Lung (tissue), 12 donors: ENCODE measurements around the gene GFPT2. TPM values are rescaled to one million over a fixed set of nuclear protein-coding genes. Genes with fewer than 3 reads are reported as not detected.
A peak's percentile ranks its signal among the peaks of the same experiment; 100 is the strongest.

ENCODE experiments used
- ATAC-seq: fragments of 200-7000 bp; cut with Tn5 transposase; one replicate; pipeline ENCODE4 v1.9.1; 2020; ENCODE audit warnings: moderate number of reproducible peaks; ENCODE audit not compliant: insufficient read depth, low FRiP score
- DNase-seq, 3 donors: peaks; one replicate each; pipeline ENCODE4 v3.0.0-alpha.2; 2013 to 2017
- H3K27ac ChIP-seq, 2 donors: one replicate each; pipeline ENCODE4 v1.5.1; 2013; ENCODE audit warnings: mild to moderate bottlenecking in 2 of 2, moderate library complexity in 2 of 2, control low read depth in 1 of 2, inconsistent platforms in 1 of 2, low read depth in 1 of 2, low read length in 1 of 2
- H3K27me3 ChIP-seq, 3 donors: one replicate each; pipeline ENCODE4 v1.5.1; 2013; ENCODE audit warnings: low read length in 2 of 3; ENCODE audit not compliant: control insufficient read depth in 3 of 3, insufficient read depth in 3 of 3
- H3K36me3 ChIP-seq, 4 donors: one replicate each; pipeline ENCODE4 v1.5.1; 2013; ENCODE audit warnings: low read length in 4 of 4, mild to moderate bottlenecking in 1 of 4, moderate library complexity in 1 of 4; ENCODE audit not compliant: control insufficient read depth in 4 of 4, insufficient read depth in 4 of 4
- H3K4me1 ChIP-seq, 5 donors: one replicate each; pipeline ENCODE4 v1.5.1; 2013; ENCODE audit warnings: low read length in 5 of 5, mild to moderate bottlenecking in 2 of 5, moderate library complexity in 1 of 5; ENCODE audit not compliant: control insufficient read depth in 5 of 5, insufficient read depth in 5 of 5
- H3K4me3 ChIP-seq: one replicate; pipeline ENCODE4 v1.5.1; 2013; ENCODE audit warnings: mild to moderate bottlenecking, control low read depth, moderate library complexity
- H3K9ac ChIP-seq, 2 donors: one replicate each; pipeline ENCODE4 v1.5.1; 2013; ENCODE audit warnings: low read length in 2 of 2, control low read depth in 1 of 2; ENCODE audit not compliant: insufficient read depth in 1 of 2
- H3K9me3 ChIP-seq, 4 donors: one replicate each; pipeline ENCODE4 v1.5.1; 2013; ENCODE audit warnings: low read length in 3 of 4, mild to moderate bottlenecking in 1 of 4, moderate library complexity in 1 of 4; ENCODE audit not compliant: control insufficient read depth in 4 of 4, insufficient read depth in 3 of 4
- WGBS, 2 donors: extraction: QIAGEN DNeasy Blood & Tissue Kit; methylation state at CpG; one replicate each; pipeline ENCODE4 v1.1.7; 2013; 5-methylcytosine and 5-hydroxymethylcytosine counted together
- polyA plus RNA-seq, 2 donors: library from polyadenylated mRNA; stranded (reverse); fragments of 200-250 nt; gene quantifications; one replicate each; pipeline ENCODE4 v1.2.1, GENCODE V29; 2013
- total RNA-seq, 2 donors: library from RNA; depleted of rRNA in 1 of 2; stranded (reverse); fragments of >200 nt in 1 of 2; gene quantifications; one replicate each; pipeline ENCODE4 v1.2.1, GENCODE V29; 2014 to 2021
- TF ChIP-seq, protein P1 (sequence below): IDR thresholded peaks from 2 replicates; pipeline ENCODE4 v1.5.1; 2012; ENCODE audit warnings: mild to moderate bottlenecking; ENCODE audit errors: control extremely low read depth, extremely low read depth
- donor health status: control.
- donor health status: control.
- donor health status: Bipolar disorder and iron deficiency.
- donor health status: healthy.
- donor health status: DM: yes; HTN: yes; CAD: no.

Gene GFPT2
- total and polyA plus RNA-seq, 4 donors, result 11.1 to 26.6 (median 17.3) TPM

DNA sequence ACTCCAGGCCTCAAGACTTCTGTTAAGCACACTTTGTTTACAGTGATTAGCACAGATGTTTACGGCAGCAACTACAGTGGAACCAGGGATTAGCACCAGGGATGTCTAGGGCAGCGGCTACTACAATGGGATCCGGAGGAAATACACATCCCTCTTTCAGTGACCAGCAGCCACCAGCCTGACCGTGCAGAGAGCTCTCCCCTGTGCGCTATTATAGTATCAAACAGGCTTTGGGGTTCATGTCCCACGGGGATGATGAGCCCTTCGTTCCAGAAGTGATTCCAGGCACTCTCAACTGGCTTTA is 21.5 kb downstream of the GFPT2 start:
- Histone ChIP-seq H3K36me3 (peaks cover 0 to 5% (median 0%) of the 10 kb centered on the region in 4 donors), H3K27me3 (no peaks in the 10 kb centered on the region), H3K4me3 (no peak overlapping the region), H3K4me1 (peaks cover 0 to 15% (median 8%) of the 10 kb centered on the region in 5 donors), H3K9ac (no peak overlapping the region), H3K27ac (peak overlapping the region in 1 of 2 donors; percentile 18), H3K9me3 (no peaks in the 10 kb centered on the region)
- DNase-seq, result peak in 1 of 3 donors; percentile 37
- TF ChIP-seq, protein P1, sequence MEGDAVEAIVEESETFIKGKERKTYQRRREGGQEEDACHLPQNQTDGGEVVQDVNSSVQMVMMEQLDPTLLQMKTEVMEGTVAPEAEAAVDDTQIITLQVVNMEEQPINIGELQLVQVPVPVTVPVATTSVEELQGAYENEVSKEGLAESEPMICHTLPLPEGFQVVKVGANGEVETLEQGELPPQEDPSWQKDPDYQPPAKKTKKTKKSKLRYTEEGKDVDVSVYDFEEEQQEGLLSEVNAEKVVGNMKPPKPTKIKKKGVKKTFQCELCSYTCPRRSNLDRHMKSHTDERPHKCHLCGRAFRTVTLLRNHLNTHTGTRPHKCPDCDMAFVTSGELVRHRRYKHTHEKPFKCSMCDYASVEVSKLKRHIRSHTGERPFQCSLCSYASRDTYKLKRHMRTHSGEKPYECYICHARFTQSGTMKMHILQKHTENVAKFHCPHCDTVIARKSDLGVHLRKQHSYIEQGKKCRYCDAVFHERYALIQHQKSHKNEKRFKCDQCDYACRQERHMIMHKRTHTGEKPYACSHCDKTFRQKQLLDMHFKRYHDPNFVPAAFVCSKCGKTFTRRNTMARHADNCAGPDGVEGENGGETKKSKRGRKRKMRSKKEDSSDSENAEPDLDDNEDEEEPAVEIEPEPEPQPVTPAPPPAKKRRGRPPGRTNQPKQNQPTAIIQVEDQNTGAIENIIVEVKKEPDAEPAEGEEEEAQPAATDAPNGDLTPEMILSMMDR, result no peak
- 44 to 47% methylated on average over 7 of the region's 7 CpGs for WGBS, 2 donors
- ATAC-seq, result no peak

GRCh38 chr5:180330810-180331646 is 22.1 kb downstream of the GFPT2 start:
- H3K36me3 ChIP-seq, result peaks cover 0 to 5% (median 0%) of the 10 kb centered on the region in 4 donors
- no peaks in the 10 kb centered on the region for H3K9me3 ChIP-seq
- H3K27ac ChIP-seq, result peak overlapping the region; percentile 18 to 35
- ATAC-seq (peak; percentile 36), DNase-seq (peak; percentile 39 to 61 (median 44))
- WGBS, 2 donors, result 63 to 64% methylated on average over 16 of the region's 16 CpGs
- no peak overlapping the region for H3K9ac ChIP-seq
- TF ChIP-seq, protein P1, result no peak
- no peaks in the 10 kb centered on the region for H3K27me3 ChIP-seq
- peaks cover 0 to 15% (median 8%) of the 10 kb centered on the region in 5 donors for H3K4me1 ChIP-seq
- H3K4me3 ChIP-seq, result no peak overlapping the region

DNA sequence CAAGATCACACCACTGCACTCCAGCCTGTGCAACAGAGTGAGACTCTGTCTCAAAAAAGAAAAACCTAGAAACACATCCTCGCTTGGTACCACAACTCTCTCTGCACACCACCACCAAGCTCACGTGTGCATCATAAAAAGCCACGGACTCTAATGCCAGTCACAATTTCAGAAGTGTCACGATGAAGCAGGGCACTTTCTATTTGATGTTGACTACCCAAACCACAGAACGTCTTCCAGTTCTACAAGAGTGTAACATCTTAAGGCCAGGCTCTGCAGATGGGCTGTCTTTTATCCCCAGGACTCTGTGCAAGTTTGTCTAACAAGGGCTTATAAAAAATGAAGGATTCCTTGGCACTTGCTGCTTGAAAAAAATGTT is 22.9 kb downstream of the GFPT2 start:
- 78 to 84% methylated on average over 5 of the region's 5 CpGs for WGBS, 2 donors
- H3K4me1 ChIP-seq, result peaks cover 0 to 15% (median 5%) of the 10 kb centered on the region in 5 donors
- H3K9ac ChIP-seq, result no peak overlapping the region
- H3K36me3 ChIP-seq, result peaks cover 0 to 5% (median 0%) of the 10 kb centered on the region in 4 donors
- H3K27me3 ChIP-seq, result no peaks in the 10 kb centered on the region
- ATAC-seq (no peak), DNase-seq (no peak)
- H3K9me3 ChIP-seq, result no peaks in the 10 kb centered on the region
- H3K27ac ChIP-seq, result no peak overlapping the region
- H3K4me3 ChIP-seq, result no peak overlapping the region
- TF ChIP-seq, protein P1, result no peak
